NCI-H1048 (cell line): ENCODE data around the gene MCC.

ENCODE experiments used
- DNase-seq: peaks from one replicate; lab custom pipeline; 2025; lab: John Stamatoyannopoulos, UW

MCC gene

DNA sequence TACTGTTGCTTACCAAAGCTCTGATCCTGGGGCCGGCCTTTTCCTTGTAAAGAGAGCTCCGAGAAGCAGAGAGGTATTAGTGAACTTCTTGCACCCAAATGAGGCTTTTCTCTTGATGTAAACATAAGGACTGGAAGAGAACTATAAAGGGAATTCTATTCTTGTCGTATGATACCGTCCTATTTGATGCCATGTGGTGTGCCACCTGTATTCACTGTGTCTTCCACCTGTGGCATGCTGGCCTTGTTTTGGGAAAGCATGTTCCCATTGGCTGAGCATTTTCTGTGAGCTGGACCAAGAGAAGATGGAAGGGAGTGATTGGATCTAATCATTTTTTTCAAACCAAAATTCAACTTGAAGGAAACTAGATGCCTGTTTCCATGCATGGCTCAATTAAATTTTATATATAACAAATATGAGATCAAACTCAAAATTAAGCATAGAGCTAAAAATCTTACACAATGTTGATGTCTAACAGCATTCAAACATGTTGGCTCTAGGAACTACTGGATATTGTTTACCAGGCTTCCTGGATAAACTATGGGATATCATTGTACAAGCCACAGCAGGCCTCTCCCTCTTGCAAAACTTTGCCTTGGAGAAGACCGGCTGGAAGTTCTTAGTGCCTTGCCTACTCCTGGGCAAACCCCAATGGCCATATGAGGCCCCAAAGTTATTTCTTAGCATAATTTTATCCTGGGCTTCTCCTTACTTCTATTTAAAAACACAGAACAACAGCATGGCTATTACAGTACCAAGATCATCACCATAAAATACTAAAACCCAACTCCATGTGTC, 168.8 kb downstream of the MCC start:
- no peak for DNase-seq

- no peak for DNase-seq
Observed at GRCh38 chr5:113317636-113318035, 170.6 kb downstream of the MCC start.

GRCh38 chr5:113311301-113311700, 177.0 kb downstream of the MCC start:
- DNase-seq: no peak

DNA sequence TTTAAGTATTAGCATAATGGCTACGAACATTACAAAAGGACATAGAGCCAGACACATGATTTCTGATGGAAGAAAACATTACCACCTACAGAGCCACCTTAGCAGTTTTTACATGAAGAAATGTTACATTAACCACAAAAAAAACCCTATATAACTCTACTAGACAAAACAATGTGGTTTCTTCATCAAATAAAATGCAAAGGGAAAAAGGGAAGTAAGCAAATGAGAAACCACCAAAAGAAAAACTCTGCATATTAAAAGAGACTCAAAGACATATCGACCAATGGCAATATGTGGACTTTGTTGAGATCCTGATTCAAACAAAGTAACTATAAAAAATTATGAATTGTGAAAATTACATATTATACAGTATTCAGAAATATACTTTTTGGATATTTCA, 186.1 kb downstream of the MCC start:
- DNase-seq: no peak

GRCh38 chr5:113299591-113299990, 188.7 kb downstream of the MCC start:
- DNase-seq: no peak

- no peak for DNase-seq
Observed at GRCh38 chr5:113296676-113297075, 191.6 kb downstream of the MCC start.

DNA sequence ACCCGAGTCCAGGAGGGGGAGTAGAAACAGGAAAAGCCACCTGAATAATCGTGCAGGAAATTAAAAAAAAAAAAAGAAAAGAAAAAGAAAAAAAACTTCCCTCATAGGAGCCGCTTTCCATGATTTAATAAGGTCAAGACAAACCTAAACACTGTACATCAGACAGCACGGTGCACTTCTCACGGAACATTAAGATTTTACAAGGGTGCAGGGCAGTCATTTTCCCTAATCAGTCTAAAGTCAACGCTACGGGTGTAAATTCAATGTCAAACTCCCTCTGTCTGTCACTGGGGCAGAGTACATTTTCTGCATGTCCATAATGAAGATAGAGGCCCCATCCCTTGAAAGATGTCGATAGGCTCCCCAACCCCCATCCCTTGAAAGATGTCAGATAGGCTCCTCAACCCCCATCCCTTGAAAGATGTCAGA, 193.1 kb downstream of the MCC start:
- no peak for DNase-seq

DNA sequence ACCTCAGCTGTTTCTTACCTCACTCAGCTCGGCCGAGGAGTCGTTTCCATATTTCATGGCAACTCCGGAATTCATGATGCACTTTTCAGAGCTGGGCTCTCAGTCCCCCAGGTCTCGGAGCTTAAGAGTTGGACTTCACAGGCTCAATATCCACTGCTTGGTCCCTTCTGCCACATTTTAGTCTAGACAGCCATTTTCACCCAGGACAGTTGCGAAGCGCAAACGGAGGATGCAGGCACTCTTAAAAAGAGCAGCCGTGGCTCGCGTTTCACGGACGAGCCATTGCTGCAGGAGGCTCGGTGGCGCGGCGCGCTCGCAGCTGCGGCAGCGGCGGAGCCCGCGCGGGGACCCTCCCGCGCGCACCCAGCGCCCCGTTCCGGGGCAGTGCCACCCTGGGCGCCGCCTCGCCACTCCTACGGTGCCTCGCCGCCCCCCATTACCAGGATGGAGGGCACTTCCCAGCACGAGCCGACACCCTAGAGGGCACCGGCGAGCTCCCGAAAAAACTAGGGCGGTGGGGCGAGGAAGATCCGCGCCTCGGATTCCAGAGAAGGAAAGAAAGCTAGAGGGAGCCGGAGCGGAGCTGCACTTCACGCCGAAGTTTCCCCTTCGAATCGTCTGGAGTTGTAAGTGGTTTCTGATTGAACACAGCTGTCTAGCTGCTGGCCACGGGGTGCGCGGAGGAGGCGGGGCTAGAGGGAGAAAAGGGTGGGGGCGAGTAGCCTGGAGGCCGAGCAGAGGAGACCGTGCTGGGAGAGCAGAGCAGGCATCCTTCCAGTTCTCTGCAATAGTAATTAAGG, 193.7 kb downstream of the MCC start:
- DNase-seq: peak; percentile 22

DNA sequence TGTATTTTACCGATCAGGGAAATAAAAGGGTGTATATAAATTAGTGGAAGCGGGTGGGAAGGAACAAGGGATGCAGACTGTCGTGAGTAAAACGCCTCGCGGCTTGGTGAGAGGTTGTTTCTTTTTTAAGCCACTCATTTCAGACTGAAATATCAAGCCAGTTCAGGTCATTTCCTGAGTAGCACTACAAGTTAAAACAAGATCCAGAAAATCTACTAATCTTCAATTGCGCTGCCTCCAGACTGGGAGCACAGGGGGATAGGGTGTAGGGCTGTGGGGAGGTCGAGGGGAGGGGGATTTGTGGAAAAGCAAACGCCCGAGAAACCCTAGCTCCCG, 194.3 kb downstream of the MCC start:
- no peak for DNase-seq

- DNase-seq: no peak
Observed at GRCh38 chr5:113293068-113293974, 194.9 kb downstream of the MCC start.

DNA sequence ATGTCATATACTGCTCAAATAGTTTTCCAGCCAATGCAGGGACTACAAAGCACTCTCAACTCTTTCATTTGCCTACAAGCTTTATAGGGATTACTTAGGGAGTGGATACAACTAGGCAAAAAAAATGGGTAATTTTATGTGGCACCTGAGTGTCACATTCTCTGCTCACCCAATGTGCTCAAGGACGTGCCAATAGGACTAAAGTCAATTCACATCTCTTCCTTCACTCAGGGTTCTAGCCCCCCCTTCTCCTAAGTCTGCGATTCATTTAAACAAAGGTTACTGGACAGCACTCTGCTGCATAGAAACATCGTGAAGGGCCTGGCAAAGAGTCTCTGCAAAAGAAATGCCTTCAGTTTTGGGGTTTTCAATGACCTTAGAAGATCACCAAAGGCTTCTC, 195.8 kb downstream of the MCC start:
- no peak for DNase-seq

GRCh38 chr5:113283558-113283957, 204.7 kb downstream of the MCC start:
- no peak for DNase-seq

- DNase-seq: no peak
Observed at GRCh38 chr5:113282472-113282871, 205.8 kb downstream of the MCC start.

DNA sequence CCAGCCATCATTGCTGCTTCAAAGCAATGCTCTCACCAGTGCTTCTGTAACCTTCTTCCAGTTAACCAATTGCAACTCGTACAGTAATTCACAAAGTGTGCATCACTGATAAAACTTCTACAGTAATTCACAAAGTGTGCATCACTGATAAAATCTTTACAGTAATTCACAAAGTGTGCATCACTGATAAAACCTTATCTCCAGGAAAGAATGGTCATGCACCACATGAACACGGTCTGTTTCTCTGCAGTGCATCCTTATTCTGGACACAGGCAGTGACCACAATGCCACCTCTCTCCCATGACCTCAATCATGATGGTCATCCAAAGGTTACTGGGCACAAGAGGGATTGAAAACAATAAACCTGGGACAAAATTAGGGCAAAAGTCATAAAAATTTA, 207.1 kb downstream of the MCC start:
- no peak for DNase-seq

GRCh38 chr5:113280541-113280940, 207.7 kb downstream of the MCC start:
- DNase-seq: no peak

DNA sequence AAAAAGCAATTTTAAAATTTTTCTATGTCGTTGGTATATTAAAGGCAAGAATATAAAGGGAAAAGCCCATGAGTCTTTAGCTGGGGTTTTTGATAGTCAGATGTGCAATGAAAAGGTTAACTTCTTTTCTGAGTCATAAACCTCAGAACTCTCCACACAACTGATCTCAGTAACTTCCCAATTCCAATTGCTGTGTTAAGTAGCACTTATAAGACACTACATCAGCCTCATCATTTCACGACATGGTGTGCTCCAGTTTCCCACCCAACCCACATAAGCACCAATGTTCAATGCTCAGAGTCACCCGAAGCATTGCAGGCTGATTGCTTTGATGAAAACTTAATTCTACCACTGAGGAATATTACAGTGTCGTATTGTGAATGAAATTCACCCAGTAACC, 209.3 kb downstream of the MCC start:
- DNase-seq: no peak

DNA sequence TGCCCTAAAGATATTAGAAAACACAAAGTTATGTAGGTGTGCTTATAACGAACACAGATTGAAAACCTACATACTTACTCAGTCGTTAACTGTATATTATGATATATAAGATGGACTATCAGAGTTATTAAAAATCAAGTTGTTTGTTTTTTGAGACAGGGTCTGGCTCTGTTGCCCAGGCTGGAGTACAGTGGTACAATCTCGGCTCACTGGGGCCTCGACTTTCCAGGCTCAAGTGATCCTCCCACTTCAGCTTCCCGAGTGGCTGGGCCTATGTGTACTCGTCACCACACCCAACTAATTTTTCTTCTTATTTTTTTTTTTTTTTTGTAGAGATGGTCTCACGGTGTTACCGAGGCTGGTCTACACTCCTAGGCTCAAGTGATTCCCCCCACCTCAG, 211.8 kb downstream of the MCC start:
- no peak for DNase-seq

DNA sequence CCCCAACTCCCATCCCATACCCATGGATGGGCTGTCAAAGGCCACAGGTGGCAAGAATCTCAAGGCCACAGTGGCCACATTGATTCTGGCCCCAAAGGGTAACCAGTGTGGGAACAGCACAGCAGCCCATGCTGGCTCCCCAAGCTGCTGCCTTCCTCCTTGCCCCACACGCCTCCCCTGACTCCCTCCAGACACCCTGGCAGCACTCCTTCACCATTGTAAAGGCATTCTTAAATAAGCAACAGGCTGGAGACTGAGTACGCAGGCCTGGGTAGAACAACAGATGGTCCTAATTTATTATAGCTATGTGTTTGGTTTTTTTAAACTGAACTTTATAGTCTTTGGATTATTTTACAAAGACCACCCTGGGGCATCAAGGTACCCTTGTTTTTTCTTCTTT, 212.3 kb downstream of the MCC start:
- DNase-seq: no peak

- no peak for DNase-seq
Observed at GRCh38 chr5:113274836-113275414, 213.3 kb downstream of the MCC start.

DNA sequence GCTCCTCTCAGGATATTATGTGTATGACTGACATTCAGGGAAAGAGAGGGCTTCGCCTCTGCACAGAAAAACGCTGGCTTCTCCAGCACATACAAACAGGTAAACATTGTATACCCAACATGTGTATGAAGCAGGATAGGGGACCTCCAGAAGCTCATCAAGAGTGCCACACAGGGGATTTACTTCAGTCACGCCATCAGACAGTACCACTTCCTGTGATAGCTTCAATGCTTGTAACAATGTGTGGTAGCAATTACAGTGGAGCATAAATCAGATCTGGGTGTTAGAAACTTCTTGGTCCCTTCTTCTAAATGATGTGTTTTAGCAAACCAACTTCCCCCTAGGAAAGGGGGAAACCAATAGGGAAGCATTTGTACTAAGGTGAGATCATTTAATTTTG, 214.3 kb downstream of the MCC start:
- no peak for DNase-seq

- DNase-seq: no peak
Observed at GRCh38 chr5:113271745-113272454, 216.4 kb downstream of the MCC start.

DNA sequence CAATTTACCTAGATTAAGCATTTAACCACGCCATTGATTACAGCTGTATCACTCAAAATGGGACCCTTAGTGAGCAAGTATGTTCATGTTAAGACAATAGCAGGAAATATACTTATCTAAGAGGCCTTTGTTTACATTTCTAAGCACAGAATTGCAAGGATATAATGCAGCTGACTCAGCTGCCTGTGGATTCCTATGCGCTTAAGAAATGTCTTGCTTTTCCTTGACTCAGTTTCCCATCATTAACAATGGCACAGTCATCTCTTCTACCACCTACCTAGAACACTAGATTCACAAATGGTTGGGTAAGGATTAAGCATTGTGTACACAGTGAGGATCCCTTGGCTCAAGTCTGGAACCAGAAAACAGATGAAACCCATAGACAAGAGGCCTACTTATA, 217.2 kb downstream of the MCC start:
- DNase-seq: no peak
